ENCODE results near the gene CUEDC2.

DNA sequence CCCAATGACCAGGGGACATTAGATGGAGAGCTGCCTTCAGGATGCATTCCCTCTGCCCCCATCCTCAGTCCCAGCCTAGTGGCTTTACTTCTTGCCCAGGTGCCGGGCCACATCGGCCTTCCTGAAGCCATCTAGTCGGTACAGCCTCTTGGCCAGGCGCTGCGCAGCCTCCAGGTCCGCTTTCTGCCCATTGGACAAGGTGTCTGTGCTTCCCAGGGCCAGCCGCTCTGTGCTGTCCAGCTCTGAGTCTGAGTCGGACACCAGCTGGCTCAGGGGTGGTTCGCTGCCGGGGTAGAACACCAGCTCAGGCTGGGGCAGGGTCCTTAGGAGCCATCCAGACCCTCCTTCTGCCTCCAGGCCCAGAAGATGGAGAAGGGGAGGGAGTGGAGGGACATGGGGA, 20.1 kb downstream of the CUEDC2 start:
- TF ChIP-seq, protein P1, sequence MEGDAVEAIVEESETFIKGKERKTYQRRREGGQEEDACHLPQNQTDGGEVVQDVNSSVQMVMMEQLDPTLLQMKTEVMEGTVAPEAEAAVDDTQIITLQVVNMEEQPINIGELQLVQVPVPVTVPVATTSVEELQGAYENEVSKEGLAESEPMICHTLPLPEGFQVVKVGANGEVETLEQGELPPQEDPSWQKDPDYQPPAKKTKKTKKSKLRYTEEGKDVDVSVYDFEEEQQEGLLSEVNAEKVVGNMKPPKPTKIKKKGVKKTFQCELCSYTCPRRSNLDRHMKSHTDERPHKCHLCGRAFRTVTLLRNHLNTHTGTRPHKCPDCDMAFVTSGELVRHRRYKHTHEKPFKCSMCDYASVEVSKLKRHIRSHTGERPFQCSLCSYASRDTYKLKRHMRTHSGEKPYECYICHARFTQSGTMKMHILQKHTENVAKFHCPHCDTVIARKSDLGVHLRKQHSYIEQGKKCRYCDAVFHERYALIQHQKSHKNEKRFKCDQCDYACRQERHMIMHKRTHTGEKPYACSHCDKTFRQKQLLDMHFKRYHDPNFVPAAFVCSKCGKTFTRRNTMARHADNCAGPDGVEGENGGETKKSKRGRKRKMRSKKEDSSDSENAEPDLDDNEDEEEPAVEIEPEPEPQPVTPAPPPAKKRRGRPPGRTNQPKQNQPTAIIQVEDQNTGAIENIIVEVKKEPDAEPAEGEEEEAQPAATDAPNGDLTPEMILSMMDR (IDR thresholded peaks at IDR 0.05), result no peak
- TF ChIP-seq POLR2A (IDR thresholded peaks at IDR 0.05) (no peak), EP300 (IDR thresholded peaks at IDR 0.05; ENCODE audit: low read depth) (no peak), POLR2AphosphoS5 (IDR thresholded peaks at IDR 0.05) (no peak)

All from transverse colon (tissue), 4 donors.